ENCODE measurements around the gene UBE2M.

DNA sequence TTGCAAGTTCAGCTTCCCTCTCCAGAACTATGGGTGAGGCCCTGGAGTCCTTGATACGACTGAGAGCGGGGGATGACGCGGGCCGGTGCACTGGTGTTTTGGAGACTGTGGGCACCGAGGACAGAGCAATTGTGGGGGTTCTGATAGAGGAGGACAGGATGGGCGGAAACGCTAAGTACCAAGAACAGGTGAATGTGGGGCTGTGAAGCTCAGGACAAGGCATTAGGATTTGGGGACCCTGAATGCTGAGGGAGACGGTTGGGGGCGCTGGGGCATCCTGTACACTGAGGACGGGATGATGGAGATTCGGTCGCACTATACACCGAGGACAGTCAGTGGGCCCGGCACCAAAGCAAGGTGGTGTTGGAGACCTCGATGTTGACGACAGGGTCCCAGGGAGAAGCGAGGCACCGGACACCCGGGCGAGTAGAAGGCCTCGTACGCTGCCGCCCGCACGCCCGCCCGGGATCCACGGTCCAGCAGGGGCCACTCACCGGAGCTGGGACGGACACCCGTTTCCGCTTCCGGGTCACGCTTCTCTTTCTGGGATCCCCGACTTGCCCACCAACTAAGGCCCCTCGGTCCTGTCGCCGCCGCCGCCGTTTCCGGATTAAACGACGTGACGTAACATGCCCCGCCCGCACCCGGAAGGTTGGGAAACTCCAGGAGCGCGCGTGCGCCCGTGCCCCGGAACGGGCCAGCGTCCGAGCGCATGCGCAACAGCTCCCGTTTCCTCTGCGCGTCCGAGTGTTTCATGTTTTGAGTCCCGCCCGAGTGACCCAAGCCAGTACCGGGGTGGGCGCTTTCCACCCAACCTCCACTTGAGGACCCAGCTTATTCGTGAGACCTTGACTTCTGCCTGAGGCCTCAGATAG lies 3.7 kb downstream of the UBE2M start, which contains the start of gene CHMP2A:
- no peak for TF ChIP-seq ZNF274 (IDR thresholded peaks at IDR 0.05; ENCODE audit: low read depth, low read length)
- no peak for TF ChIP-seq YY1 (IDR thresholded peaks at IDR 0.05; ENCODE audit: insufficient read depth, insufficient read length)

Data from NT2/D1 (cell line).